Activated effector memory CD4-positive, alpha-beta T cell treated with anti-CD3 and anti-CD28 coated beads, Interleukin-2, amount 50 U/mL, for 16 hours (primary cell): ENCODE measurements around the gene IL1RAPL2.

Experiments used
- DNase-seq: peaks from one replicate; pipeline ENCODE4 v3.0.0-alpha.2; 2020

IL1RAPL2 gene

DNA sequence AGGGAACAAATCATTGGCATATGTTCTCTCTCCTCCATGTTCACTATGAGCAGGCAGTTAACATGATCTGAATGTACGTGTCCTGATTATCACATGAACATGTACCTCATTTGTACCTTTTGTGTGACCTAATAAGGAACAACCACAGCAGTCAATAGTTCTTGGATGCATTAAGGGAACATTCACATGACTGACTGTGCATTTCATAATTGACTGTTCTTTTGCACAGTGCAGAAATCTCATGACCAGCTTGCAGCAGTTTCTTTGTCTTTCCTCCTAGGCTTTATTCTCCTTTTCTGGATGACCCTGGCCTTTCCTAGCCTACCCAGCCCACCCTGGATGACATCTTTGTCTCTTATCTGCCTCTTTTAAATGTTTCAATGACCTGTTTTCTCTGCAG is 711.1 kb downstream of the IL1RAPL2 start:
- DNase-seq = no peak

DNA sequence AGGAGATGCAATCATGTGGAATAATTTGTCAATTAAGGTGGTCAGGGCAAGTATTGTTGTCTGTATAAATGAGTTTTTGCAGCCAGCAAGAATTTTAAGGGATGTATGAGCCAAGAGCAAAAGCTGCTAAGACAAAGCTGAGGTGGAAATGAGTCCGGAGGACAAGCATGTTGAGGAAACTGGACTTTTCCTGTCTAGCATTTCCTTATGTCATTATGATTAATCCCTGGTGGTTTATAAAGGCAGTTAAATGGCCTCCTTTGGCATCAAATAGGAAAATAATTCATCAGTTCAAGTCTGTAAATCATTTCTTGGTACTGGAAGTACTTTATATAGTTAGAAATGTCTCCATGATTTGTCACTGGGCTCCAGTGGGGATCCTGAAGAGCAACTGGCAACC is 716.1 kb downstream of the IL1RAPL2 start:
- DNase-seq = no peak

DNA sequence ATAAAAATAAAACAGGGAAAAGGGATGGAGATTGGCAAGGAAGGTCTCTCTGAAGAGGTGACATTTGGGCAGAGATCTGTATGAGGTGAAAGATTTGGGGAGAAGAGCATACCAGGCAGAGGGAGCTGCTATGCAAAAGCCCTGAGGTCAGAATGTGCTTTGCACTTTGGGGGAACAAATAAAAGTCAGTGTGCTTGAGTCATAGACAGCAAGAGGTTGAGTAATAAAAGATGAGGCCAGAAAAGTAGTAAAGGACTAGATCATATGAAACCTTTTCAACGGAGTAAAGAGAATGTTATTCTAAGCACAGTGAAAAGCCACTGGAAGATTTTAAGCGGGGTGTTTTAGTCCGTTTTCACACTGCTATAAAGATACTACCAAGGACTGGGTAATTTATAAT is 731.0 kb downstream of the IL1RAPL2 start:
- DNase-seq = no peak

DNA sequence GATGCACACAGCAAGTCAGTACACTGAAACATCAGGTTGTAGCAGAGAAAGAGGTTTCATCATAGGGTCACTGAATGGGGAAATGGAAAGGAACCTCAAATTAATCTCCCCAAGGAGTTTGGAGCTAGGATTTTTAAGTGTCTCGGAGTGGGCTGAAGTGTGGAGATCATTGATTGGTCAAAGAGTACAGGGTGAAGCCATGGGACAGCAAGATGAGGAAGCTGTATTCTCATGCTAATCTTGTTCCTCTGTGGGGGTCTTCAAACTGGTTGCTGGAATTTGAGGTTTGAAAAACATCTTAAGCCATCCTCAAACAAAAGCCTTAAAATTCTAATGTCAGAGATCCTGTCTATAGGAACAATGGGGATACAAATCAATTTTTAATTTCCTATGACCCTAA is 733.3 kb downstream of the IL1RAPL2 start:
- no peak for DNase-seq

DNA sequence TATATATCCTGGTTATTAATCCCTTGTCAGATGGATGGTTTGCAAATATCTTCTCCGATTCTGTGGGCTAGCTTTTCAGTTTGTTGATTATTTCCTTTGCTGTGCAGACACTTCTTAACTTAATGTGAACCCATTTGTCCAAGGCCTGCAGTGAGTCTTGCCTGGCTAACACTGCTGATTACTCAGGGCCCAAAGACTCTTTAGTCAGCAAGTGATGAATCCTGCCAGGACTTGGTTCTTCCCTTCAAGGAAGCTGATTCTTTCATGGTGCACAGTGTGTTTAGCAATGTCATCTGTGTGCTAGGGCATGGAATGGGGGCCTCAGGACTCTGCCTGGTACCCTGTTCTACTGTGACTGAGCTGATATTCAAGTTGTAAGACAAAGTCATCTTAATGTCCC is 736.2 kb downstream of the IL1RAPL2 start:
- no peak for DNase-seq

DNA sequence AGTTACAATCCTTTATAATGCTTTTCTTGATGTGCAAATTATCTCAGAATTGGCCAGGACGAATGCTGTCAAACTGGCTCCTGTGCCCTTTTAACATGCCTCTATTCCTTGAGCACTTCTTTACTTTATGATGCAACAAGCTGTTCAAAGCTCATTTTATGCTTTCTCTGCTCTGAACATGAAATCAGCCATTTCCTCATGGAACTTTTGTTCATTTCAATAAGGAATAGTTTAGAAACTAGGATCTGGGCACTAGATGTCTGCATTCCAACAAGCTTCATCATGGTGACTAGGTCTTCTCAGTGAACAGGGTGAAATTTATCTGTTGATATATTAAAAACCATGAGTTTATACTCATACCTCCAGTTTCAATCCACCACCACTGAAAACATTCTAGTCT is 741.8 kb downstream of the IL1RAPL2 start:
- no peak for DNase-seq

DNA sequence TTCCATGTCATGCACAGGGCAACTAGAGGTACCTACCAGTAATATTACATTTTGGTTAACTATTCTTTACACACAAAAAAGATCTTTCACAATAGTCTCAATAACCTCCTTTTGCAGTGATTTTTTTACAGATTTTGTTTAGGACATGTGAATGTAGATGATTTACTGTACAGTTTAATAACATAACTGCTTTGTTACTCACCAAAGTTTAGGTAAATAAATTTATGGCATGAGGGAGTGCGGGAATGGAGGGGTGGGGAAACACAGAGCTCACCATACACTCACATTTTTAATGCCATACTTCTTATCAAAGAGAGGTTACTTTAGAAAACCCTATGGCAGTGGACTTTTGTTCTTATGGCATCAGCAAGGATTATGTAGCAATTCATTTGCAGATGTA is 747.6 kb downstream of the IL1RAPL2 start:
- no peak for DNase-seq

- no peak for DNase-seq
Observed at GRCh38 chrX:105314458-105314857, 748.5 kb downstream of the IL1RAPL2 start.

DNA sequence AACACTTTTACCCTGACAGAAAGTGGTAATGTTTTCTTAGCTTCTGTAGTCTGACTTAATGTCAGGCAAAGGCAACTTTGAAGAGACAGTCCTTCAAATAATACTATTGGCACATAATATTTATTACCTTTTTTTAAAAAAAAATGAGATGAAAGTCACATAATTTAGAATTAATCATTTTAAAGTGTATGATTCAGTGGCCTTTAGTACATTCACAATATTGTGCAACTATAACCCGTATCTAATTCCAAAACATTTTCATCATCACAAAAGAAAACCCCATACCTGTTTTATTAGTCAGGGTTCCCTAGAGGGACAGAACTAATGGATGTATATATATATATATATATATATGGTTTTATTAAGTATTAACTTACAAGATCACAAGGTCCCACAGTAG is 749.2 kb downstream of the IL1RAPL2 start:
- DNase-seq = no peak

- DNase-seq = no peak
Observed at GRCh38 chrX:105317117-105317516, 751.1 kb downstream of the IL1RAPL2 start.

GRCh38 chrX:105323928-105324327 is 757.9 kb downstream of the IL1RAPL2 start:
- no peak for DNase-seq

DNA sequence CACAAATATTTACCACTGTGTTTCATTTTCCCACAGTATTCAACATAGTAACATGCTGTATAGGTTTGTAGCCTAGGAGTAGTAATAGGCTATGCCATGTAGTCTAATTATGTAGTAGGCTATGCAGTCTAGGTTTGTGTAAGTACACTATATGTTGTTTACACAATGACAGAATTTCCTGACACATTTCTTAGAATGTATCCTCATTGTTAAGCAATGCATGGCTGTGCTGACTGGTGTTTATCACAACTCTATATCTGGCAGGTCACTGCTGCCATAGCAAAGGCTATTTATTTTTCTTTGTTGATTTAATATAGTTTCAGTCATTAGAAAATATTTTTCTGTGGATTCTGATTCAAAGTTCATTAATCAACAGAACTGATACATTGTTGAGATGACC is 762.8 kb downstream of the IL1RAPL2 start:
- DNase-seq = no peak

DNA sequence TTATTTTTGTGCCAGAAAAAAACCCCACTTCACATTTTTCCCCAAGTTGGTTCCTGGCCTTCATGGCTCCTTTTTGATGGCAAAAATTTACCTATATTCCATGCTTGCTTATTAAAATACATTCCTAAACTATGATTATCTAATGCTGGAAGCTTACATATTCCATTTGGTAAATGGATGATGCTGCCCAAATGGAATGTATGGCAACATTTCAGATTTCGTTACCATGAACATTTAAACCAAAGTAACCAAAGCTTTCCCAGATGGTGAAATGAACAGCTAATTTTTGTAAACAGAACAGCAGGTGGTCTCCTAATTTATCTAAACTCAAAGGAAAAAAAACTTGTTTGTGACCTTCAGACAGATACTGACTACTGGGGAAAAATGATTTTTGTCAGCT is 765.2 kb downstream of the IL1RAPL2 start:
- DNase-seq = no peak

DNA sequence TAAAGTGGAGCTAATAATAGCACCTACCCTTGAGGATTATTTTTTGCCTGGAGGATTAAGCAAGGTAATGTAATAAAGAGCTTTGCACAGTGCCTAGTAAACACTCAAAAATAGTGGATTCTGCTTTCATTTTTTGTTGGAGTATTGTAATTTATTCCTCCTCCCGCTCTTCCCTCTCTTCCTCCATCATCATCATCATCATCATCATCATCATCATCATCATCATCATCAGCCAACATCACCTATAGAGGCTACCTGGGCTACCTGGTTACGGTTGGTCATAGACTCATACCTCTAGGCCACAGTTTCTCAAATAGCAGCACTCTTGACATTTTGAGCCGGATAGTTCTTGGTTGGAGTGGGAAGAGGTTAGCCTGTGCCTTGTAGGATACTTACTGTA is 781.4 kb downstream of the IL1RAPL2 start:
- no peak for DNase-seq

GRCh38 chrX:105349476-105349875 is 783.5 kb downstream of the IL1RAPL2 start:
- DNase-seq = no peak

GRCh38 chrX:105375816-105376215 is 809.8 kb downstream of the IL1RAPL2 start:
- no peak for DNase-seq

DNA sequence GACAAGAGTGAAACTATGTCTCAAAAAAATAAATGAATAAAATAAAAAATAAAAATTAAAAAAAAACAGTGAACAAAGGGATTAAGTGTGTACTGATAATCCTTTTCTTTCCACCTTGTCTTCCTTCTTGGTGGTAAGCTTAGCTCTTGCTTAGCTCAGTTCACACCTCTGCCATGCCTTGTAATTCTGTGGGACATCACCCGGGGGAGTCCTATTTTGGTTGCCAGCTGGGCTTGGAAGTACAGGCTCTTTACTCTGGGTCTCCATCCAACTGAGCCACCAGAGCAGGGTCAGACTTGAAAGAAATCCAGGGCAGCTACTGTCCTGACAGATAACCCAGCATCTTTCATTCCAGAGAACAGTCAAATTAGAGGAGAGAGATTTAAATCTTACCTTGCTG is 858.7 kb downstream of the IL1RAPL2 start:
- DNase-seq = no peak

DNA sequence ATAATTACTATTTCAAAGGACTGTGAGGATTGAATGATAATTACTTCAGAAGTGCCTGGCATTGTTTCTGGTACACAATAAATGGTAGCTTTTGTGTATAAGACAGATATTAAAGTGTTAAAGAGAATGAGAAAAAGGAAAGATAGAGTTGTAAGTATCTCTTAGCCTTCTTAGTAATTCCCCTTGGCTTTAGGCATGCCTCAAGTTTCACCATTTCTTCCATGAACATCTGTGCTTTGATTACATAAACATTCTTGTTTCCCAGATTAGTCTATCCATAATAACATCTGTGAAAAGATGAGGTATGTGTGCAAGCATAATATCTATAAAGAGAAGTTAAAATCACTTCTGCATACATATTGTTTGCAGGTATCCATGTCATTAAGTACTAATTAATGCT is 885.4 kb downstream of the IL1RAPL2 start:
- no peak for DNase-seq

GRCh38 chrX:105458846-105459245 is 892.8 kb downstream of the IL1RAPL2 start:
- no peak for DNase-seq

- DNase-seq = no peak
Observed at GRCh38 chrX:105460376-105460775, 894.4 kb downstream of the IL1RAPL2 start.

GRCh38 chrX:105461016-105461415 is 895.0 kb downstream of the IL1RAPL2 start:
- no peak for DNase-seq

DNA sequence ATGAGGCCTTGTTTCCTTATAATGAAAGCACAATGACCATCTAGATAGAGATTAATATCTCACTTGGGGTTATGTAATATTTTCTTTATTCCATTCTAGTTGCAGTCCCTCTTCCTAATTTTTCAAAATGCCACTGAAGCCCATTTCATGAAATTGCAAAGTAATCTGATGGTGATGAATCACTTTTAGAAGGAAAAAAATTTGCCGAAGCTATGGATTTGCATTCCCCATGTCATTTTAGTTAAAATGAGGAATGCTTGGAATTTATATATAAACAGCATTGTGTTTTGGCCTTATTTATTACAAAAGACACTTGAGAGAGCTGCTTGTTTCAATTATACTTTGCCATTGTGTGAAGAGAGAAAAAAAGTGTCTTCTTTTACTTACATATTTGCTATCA is 896.2 kb downstream of the IL1RAPL2 start:
- no peak for DNase-seq

DNA sequence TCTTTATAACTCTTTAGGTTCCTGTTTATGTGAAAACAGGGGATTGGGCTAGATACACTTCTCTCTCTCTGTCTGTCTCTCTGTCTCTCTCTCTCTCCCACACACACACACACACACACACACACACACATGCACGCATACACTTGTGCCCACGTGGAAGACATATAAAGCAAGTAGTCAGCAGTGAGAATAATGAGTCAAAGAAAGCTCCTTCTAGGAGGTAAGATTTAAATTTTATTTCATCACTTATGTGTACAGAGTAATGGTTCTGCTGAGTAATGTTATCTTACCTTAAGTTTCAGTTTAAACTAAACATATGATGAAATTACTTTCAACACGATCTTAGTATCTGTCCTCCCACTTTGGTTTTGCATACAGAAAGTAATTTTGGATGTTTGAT is 897.5 kb downstream of the IL1RAPL2 start:
- no peak for DNase-seq

DNA sequence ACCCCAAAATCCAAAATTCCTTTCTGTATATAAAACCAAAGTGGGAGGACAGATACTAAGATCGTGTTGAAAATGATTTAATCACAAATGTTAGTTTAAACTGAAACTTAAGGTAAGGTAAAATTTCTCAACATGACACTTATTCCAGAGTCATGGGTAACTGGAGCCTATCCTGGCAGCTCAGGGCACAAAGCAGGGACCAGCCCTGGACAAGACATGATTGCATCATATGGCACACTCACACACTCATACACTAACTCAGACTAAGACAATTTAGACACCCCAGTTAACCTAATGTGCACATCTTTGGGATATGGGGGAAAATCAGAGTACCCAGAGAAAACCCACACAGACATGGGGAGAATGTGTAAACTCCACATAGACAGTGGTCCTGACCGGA is 898.6 kb downstream of the IL1RAPL2 start:
- DNase-seq = no peak

- no peak for DNase-seq
Observed at GRCh38 chrX:105468741-105469140, 902.7 kb downstream of the IL1RAPL2 start.

DNA sequence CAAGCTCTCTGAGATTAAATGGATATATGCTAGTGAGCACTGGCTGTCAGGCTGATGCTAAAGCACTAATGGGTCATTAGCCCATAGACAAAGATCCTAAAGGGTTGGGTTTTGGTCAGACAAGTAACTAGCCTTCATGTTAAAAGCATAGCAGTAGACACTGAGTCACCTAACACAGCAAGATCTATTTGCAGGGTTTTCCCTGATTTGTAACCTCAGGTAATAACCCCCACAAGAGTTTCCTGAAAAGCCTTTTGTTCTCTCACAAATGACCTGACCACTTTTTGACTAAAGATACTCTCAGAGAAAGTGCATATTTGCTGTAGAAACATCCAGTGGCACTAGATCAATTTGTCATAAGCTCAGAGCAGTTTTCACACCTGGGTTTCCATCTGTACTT is 905.6 kb downstream of the IL1RAPL2 start:
- no peak for DNase-seq
